NB4 (cell line): ENCODE data around the gene VWCE.
A peak's percentile ranks its signal among the peaks of the same experiment; 100 is the strongest.

Source experiments
- MAX ChIP-seq: IDR thresholded peaks from 2 replicates; pipeline ENCODE4 v1.6.1; 2011; ENCODE audit warnings: low read depth, low read length
- POLR2A ChIP-seq: IDR thresholded peaks from 2 replicates; pipeline ENCODE4 v1.6.1; 2011; ENCODE audit warnings: mild to moderate bottlenecking; ENCODE audit not compliant: insufficient read length; ENCODE audit errors: extremely low read depth
- TF ChIP-seq, protein P1 (sequence below): IDR thresholded peaks from one replicate; pipeline ENCODE4 v1.5.1; 2012; ENCODE audit warnings: low read depth, low read length

DNA sequence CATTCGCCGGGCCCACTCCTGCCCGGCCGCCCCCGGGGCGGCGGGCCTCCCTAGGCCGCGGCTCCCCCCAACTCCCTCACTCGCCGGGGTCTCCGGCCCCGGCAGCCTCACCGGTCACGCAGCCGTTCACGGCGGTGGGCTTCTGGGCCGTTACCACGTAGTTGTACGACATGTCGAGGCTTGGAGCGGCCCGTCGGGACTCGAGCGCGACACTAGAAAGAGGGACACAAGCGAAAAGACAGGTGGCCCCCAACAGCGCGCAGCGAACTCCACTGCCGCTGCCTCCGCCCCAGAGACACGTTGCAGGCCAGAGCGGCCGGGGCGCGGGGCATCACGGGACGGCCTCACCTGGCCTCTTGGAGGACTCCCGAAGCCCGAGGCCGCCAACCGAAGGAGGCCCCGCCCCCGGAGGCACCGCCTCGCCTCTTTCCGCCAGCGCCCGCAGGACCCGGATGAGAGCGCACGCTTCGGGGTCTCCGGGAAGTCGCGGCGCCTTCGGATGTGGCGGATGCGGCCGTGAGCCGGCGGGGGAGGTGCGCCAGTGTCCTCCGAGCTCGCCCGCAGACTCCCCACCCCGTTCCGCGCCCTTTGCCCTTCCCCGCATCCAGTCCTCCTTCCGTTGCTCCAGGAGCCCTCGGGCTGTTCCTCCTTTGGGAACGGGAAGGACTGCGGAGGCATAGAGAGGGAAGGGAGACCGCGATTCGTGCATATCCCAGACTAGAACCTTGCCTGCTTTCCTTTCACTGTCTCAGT is 37.9 kb upstream of the VWCE start, which contains the start of the genes DDB1 and TKFC:
- TF ChIP-seq, protein P1, sequence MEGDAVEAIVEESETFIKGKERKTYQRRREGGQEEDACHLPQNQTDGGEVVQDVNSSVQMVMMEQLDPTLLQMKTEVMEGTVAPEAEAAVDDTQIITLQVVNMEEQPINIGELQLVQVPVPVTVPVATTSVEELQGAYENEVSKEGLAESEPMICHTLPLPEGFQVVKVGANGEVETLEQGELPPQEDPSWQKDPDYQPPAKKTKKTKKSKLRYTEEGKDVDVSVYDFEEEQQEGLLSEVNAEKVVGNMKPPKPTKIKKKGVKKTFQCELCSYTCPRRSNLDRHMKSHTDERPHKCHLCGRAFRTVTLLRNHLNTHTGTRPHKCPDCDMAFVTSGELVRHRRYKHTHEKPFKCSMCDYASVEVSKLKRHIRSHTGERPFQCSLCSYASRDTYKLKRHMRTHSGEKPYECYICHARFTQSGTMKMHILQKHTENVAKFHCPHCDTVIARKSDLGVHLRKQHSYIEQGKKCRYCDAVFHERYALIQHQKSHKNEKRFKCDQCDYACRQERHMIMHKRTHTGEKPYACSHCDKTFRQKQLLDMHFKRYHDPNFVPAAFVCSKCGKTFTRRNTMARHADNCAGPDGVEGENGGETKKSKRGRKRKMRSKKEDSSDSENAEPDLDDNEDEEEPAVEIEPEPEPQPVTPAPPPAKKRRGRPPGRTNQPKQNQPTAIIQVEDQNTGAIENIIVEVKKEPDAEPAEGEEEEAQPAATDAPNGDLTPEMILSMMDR: no peak
- peak; percentile 91 for TF ChIP-seq POLR2A
- peak; percentile 81 for TF ChIP-seq MAX
